Measurements from ENCODE around the gene PMEPA1. TPM values are rescaled to one million over a fixed set of nuclear protein-coding genes. Genes with fewer than 3 reads are reported as not detected.
A peak's percentile ranks its signal among the peaks of the same experiment; 100 is the strongest.

Gene PMEPA1
- total RNA-seq, 4 donors from 2014 or later: 3.3 to 5.5 (median 4.6) TPM

DNA sequence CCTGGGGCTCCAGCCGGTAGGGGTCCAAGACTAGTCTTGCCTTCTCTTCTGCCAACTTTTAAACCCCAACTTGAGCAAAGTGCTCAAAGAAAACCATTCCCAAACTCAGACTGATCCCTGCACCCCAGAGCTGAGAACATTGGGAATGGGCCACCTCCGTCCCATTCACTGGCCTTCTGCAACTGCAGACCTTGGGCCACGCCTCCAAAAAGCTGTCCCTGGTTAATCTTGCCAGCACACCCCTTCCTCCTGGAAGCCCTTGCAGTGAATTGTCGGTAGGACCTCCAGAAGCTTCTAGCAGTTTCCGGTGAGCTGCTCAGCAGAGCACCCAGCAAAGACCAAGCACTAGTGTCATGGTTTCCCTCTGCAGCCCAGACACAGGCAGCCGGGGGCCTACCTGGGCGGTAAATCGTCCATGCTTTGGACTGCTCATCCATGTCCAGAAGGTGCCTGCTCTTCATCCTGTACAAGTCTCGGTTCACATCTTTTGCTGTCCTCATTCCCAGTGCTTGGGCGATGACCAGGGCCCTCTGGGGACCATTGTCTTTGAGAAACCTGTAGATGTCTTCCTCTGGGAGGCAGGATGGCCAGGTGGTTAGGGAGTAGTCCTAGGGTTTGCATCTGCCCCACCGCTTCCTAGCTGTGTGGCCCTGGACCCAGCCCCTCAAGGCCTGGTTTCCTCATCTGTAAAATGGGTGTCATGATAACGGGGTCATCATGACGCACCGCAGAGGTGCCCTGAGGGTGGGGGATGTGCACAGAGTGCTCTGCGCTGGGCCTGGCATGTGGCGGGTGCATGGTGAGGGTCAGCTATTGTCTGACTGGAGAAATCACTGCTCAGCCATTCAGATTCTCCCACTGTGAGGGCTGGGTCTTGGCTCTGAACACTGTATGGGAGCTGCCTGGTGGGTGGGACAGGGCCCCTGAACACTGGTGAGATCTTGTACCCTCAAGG is 95.0 kb downstream of the PMEPA1 start:
- Histone ChIP-seq H3K4me1 (peaks cover 10 to 19% (median 13%) of the 10 kb centered on the region in 4 donors), H3K27ac (no peak overlapping the region), H3K27me3 (no peaks in the 10 kb centered on the region), H3K36me3 (no peaks in the 10 kb centered on the region), H3K4me3 (no peak overlapping the region), H3K9me3 (no peaks in the 10 kb centered on the region)
- no peak for DNase-seq
- TF ChIP-seq POLR2A (IDR thresholded peaks at IDR 0.05) (no peak), CTCF (IDR thresholded peaks at IDR 0.05) (no peak)

DNA sequence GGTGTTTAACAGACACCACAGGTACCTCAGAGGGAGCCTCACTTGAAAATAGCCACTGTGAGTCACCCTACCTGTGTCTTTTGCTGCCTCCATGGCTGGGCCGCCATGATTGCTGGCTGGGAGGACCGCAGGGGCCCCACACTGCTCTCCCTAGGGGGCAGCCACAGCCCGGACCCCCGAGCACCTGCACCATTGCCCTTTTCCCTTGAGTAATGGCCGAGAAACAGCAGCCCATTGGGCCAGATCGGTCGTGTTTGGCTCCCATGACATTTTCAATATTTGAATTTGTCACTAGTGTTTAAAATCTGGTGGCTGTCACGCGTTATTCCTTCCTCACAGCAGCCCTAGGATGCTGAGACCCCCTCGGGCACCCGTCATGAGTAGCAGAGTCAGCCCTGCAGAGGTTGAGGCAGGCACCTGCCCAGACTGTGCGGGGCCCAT is 96.3 kb downstream of the PMEPA1 start:
- peak in 1 of 3 donors; percentile 19 for DNase-seq
- H3K4me3 ChIP-seq: no peak overlapping the region
- H3K9me3 ChIP-seq: no peaks in the 10 kb centered on the region
- H3K27me3 ChIP-seq: no peaks in the 10 kb centered on the region
- TF ChIP-seq POLR2A (IDR thresholded peaks at IDR 0.05) (no peak), CTCF (IDR thresholded peaks at IDR 0.05) (no peak)
- peaks cover 7 to 11% (median 9%) of the 10 kb centered on the region in 4 donors for H3K4me1 ChIP-seq
- no peak overlapping the region for H3K27ac ChIP-seq
- H3K36me3 ChIP-seq: no peaks in the 10 kb centered on the region

DNA sequence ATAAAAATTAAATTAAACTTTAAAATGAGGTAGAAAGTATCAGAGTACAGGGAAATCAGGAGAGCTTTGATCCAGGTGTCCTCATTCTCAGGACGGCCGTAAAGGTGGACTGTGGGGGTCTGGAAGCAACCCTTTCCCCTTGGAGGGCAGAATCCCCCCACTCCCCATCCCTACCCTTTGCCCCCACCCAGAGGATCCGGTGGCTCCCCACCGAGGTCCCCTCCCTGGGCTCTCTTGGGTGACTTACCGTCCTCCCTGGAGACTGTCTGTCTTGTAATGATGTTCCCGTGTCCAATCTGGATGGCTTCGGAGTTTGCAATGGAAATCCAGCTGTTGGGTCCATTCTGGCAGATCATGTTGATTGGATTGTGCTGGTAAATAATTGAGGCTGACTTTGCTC is 96.9 kb downstream of the PMEPA1 start:
- H3K27ac ChIP-seq: no peak overlapping the region
- no peaks in the 10 kb centered on the region for H3K9me3 ChIP-seq
- DNase-seq: peak in 1 of 3 donors; percentile 20
- no peak overlapping the region for H3K4me3 ChIP-seq
- no peaks in the 10 kb centered on the region for H3K36me3 ChIP-seq
- TF ChIP-seq CTCF (IDR thresholded peaks at IDR 0.05) (no peak), POLR2A (IDR thresholded peaks at IDR 0.05) (no peak)
- H3K27me3 ChIP-seq: no peaks in the 10 kb centered on the region
- peaks cover 1 to 6% (median 3%) of the 10 kb centered on the region in 4 donors for H3K4me1 ChIP-seq

DNA sequence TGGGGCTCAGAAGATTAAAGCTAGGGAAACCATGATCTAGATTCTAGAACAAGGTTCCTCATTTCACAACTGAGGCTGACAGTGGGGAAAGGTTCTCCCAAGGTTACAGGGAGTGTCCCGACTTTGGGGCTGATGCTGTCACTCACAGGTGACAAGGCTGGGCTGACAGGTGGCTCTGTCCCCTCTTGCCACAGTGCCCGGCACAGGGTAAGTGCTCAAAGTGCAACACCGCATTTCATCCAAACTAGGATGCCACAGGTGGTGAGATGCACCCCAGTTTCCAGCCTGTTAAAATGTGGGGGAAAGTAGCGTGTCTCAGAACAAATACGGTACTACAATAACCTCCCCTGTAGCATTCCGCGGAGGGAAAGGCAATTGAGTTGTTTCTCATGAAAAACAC is 97.4 kb downstream of the PMEPA1 start:
- H3K9me3 ChIP-seq: no peaks in the 10 kb centered on the region
- no peak overlapping the region for H3K4me3 ChIP-seq
- TF ChIP-seq CTCF (IDR thresholded peaks at IDR 0.05) (no peak), POLR2A (IDR thresholded peaks at IDR 0.05) (no peak)
- no peaks in the 10 kb centered on the region for H3K36me3 ChIP-seq
- peaks cover 0 to under 1% (median 0%) of the 10 kb centered on the region in 4 donors for H3K4me1 ChIP-seq
- no peak overlapping the region for H3K27ac ChIP-seq
- H3K27me3 ChIP-seq: no peaks in the 10 kb centered on the region
- DNase-seq: peak in 1 of 3 donors; percentile 22

DNA sequence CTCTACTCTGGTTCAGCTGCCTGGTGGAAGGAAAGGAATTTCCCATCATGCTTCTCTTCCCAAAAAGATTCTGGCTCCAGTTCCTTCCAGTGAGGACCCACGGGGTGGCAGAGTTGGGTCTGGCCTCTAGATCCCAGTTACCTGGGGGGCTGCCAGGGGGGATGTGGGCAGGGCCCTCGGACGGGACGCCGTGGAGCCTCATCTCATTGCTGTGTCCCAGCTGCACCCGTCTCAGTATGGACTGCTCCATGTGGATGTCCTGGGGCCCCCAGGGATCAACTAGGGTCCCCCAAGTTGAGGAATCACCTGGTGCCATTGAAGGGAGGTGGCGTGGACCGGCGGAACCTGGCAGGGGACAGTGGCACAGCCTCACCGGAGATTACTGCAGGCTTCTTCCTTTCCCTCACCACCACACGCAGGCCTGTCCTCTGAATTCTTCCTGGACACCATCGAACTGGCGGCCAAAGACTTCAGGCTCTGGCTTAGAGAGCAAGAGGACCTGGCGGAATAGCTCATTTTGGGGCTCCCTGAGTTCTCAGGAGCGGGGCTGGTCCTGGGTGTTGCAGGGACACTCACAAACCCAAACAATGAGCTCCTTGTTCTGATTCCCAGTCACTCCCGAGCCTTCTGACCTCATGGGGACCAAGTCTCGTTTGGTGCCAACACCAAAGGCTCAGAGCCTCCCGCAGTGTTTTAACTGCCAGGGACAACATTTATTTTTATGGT is 98.1 kb downstream of the PMEPA1 start:
- no peaks in the 10 kb centered on the region for H3K36me3 ChIP-seq
- no peak overlapping the region for H3K4me3 ChIP-seq
- no peak for TF ChIP-seq POLR2A (IDR thresholded peaks at IDR 0.05)
- TF ChIP-seq CTCF (IDR thresholded peaks at IDR 0.05): no peak
- H3K27me3 ChIP-seq: no peaks in the 10 kb centered on the region
- H3K9me3 ChIP-seq: no peaks in the 10 kb centered on the region
- peak in 2 of 3 donors; percentile 13 to 23 for DNase-seq
- H3K27ac ChIP-seq: no peak overlapping the region
- no peaks in the 10 kb centered on the region for H3K4me1 ChIP-seq

All from Peyer's patch (tissue), 4 donors.